NCI-H1436 (cell line): Measurements from ENCODE around the gene MID2.
"Not testable (repeated sequence)": the region's sequence is repeated elsewhere in the genome, so short reads cannot be mapped to it uniquely, and the experiment has no call there.

Experiments
- DNase-seq: peaks from one replicate; lab custom pipeline; 2025; lab: John Stamatoyannopoulos, UW

The MID2 gene

DNA sequence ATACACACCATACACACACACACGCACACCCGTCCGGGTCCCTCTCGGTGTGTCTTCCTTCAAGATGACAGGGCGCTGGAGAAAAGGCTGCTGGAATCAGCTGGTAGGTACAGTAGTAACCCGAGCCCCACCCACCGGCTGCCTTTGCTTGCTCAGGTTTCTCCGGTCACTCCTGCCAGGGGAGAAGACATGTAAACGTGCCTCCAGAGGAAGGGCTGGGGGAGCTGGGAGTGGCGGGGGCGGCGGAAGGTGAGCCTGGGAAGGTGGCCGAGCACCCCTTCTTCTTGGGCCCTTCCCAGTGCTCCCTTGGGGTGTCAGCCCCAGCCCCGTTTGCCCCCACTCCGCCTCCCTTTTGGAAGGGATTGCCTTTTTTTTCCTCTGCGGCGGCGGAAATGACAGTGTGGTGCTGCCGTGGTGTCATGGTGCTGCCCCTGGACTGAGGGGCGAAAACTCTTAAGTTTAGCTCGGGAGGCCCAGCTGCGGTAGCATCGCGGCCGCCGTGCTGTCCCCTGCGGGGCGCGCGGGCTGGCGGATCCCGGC is at the start of gene MID2:
Gene MID2, plus strand, starts transcription at position 169 of the 540 bp plus-strand sequence. CDS start 561 bp downstream, outside the sequence.
- DNase-seq = peak; percentile 43

GRCh38 chrX:107776649-107777535 is 48.8 kb upstream of the MID2 start:
- peak; percentile 82 for DNase-seq

GRCh38 chrX:107777536-107777832 is 48.2 kb upstream of the MID2 start, which contains the start of gene NCBP2L:
NCBP2L (plus strand) TSS chrX:107777733; CDS start chrX:107794221, 16,488 bp downstream.
- DNase-seq = no peak

DNA sequence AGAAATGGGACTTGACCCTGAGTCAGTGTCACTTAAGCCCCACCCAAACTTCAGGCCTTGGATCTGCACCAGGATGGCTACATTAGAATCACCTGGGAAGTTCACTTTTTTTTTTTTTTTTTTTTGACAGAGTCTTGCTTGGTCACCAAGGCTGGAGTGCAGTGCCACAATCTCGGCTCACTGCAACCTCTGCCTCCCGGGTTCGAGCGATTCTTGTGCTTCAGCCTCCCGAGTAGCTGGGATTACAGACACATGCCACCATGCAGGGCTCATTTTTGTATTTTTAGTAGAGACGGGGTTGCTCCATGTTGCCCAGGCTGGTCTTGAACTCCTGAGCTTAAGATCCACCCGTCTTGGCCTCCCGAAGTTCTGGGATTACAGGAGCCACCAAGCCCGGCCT is 45.1 kb upstream of the MID2 start:
- no peak for DNase-seq

- no peak for DNase-seq
Observed at GRCh38 chrX:107787827-107788226, 37.8 kb upstream of the MID2 start.

- DNase-seq = no peak
Observed at GRCh38 chrX:107804427-107804826, 21.2 kb upstream of the MID2 start.

DNA sequence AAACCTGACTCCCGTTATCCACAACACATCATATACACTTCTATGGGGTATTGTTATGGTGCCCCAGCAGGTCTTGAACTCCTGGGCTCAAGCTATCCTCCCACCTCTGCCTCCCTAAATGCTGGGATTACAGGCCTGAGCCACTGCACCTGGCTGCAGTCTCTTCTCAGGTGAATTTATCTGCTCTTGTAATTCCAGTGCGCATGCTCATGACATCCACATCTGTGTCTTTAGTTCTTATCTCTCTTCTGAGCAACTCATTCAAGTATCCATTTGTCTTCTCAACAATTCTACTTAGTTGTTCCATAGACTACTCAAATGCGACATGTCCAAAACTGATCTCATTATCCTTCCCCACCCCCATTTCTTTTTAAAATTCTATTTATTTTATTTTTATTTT is 20.5 kb upstream of the MID2 start:
- no peak for DNase-seq

DNA sequence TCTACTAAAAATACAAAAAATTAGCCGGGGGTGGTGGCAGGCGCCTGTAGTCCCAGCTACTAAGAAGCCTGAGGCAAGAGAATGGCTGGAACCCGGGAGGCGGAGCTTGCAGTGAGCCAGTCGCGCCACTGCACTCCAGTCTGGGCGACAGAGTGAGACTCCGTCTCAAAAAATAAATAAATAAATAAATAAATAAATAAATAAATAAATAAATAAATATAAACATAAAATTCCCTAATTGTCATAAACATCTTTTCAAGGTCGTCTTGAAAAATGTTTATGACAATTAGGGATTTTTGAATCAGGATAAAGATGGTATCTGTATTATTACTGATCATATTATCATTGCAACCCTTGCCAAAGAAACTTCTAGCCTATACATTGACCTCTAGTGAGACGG is 15.6 kb upstream of the MID2 start:
- not testable (repeated sequence) for DNase-seq

GRCh38 chrX:107818900-107819521 is 6.7 kb upstream of the MID2 start:
- no peak for DNase-seq

- DNase-seq = no peak
Observed at GRCh38 chrX:107823042-107823441, 2.6 kb upstream of the MID2 start.

DNA sequence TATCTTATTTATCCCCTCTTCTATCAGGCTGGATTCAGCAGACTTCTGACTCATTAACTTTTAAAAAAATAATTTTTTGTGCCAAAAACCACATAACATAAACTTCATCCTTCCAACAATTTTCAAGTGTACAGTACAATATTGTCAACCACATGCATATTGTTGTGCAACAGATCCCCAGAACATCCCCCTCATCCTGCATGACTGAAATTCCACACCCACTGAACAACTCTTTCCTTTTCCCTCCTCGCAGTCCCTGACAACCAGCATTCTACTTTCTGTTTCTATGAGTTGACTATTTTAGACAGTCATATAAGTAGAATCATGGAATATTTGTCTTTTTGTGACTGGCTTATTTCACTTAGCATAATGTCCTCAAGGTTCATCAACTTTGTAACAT is 2.2 kb upstream of the MID2 start:
- no peak for DNase-seq

- peak; percentile 12 for DNase-seq
Observed at GRCh38 chrX:107826238-107827029, 768 bp downstream of the MID2 start.

- DNase-seq = no peak
Observed at GRCh38 chrX:107827030-107827831, 1.6 kb downstream of the MID2 start.

DNA sequence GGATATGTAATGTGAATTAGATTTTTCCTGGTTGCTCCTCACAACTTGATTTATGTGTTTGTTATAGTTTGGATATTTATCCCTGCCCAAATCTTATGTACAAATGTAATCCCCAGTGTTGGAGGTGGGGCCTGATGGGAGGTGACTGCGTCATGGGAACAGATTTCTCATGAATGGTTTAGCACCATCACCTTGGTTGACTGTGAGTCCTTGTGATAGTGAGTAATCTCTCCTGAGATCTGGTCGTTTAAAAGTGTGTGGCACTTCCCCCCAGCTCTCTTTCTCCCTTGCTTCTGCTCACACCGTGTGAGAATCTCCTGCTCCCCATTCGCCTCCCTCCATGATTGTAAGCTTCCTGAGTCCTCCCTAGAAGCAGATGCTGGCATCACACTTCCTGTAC is 2.2 kb downstream of the MID2 start:
- no peak for DNase-seq

DNA sequence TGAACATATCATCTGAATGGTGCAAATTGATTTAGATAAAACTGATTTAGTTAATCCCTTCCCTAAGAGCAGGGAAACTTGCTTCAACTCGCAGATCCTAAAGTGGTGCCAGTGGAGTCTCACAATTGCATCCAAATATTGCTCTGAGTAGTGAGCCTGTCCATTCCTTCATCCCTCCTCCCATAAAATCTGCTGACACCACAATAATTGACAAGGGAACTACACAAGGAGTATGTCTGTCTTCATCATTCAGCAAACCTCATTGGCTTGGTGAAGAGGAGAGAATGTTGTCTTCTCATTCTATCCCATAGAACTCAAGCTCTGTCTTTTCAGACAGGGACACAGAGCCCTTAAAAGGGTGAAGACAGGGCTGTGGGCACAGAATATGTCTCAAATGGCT is 4.2 kb downstream of the MID2 start:
- DNase-seq = no peak

GRCh38 chrX:107831071-107831730 is 5.5 kb downstream of the MID2 start:
- DNase-seq = no peak

DNA sequence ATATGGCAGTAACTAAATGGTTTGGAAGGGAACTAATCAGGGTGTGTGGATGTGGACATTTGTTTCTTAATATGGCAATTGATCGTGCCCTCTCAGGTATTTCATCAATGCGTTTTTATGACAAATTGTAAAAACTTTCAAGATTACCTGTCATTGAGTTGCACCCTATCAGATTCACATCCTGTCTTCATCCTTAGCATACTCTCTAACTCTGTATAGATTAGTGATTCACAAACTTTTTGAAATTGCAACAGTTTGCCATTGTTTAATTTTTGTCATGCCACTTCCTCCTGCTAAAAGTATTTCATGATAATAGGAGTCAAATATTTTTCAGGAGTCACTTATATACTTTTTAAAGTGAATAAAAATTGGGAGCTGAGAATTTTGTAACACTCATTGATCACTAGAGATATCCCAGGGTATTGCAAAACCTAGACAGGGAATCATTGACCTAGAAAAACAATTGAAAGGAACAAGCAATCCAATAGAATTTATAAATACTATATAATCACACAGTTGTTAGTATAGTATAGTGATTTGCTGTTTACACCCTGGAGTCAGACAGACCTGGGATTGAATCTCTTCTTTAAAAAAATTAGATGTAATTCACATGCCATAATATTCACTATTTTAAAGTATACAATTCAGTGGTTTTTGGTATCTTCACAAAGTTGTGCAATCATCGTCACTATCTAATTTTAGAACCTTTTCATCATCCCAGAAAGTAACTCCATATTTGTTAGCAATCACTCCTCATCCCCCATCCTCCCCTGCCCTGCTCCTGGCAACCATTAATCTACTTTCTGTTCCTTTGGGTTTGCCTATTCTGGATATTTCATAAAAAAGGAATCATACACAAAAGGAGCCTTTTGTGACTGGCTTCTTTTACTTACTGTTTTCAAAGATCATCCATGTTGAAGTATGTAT is 8.9 kb downstream of the MID2 start:
- no peak for DNase-seq

DNA sequence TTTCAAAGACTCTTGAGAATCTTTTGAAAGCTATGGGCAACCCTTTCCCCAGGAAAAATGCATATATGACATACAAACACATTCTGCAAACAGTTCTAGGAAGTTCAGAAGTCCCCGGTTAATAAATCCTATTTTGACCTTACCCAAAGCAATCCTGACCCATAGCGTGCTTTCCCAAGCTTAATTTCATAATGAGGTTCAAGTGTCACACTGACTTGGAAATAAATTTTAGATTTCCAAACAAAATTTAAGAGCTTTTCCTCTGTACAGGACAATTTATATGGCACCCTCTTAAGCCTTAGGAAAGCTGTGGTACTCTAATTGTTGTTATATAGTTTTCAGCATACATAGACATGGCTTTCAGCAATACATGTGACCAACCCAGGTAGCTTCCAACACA is 11.3 kb downstream of the MID2 start:
- DNase-seq = no peak

DNA sequence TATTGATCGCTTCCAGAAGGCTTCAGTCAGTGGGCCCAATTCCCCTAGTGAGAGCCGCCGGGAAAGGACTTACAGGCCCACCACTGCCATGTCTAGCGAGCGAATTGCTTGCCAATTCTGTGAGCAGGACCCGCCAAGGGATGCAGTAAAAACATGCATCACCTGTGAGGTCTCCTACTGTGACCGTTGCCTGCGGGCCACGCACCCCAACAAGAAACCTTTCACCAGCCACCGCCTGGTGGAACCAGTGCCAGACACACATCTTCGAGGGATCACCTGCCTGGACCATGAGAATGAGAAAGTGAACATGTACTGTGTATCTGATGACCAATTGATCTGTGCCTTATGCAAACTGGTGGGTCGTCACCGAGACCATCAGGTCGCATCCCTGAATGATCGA is 15.3 kb downstream of the MID2 start:
- DNase-seq = no peak
